Neutrophil (primary cell): ENCODE measurements around the gene TTLL3.

Experiments used
- H3K27ac ChIP-seq: fragments of 200-600 bp; sonication (generic); 2 replicates; pipeline ENCODE4 v1.5.1; 2016; ENCODE audit warnings: mild to moderate bottlenecking, moderate library complexity
- H3K27me3 ChIP-seq: fragments of 200-600 bp; sonication (generic); 2 replicates; pipeline ENCODE4 v1.6.0; 2016; ENCODE audit warnings: mild to moderate bottlenecking
- H3K36me3 ChIP-seq: fragments of 200-600 bp; sonication (generic); 2 replicates; pipeline ENCODE4 v1.5.1; 2017
- H3K4me1 ChIP-seq, 2 experiments: fragments of 200-600 bp in 1 of 2; sonication (generic) in 1 of 2; 1 replicate in 1 of 2; 2 replicates in 1 of 2; pipeline versions ENCODE4 v1.5.1 to v1.6.1; 2013 to 2016; ENCODE audit warnings: low read depth in 1 of 2, low read length in 1 of 2, mild to moderate bottlenecking in 1 of 2, moderate library complexity in 1 of 2; ENCODE audit not compliant: control insufficient read depth in 1 of 2, insufficient read depth in 1 of 2
- H3K4me3 ChIP-seq, 2 experiments: fragments of 200-600 bp in 1 of 2; sonication (generic) in 1 of 2; 1 replicate in 1 of 2; 2 replicates in 1 of 2; pipeline ENCODE4 v1.5.1; 2013 to 2016; ENCODE audit warnings: low read depth in 1 of 2, low read length in 1 of 2, mild to moderate bottlenecking in 1 of 2, moderate library complexity in 1 of 2
- H3K9me3 ChIP-seq: fragments of 200-600 bp; sonication (generic); 2 replicates; pipeline ENCODE4 v1.5.1; 2016
- CTCF ChIP-seq: fragments of 200-600 bp; sonication (generic); IDR thresholded peaks from 2 replicates; pipeline ENCODE4 v1.5.1; 2016; ENCODE audit warnings: antibody characterized with exemption

Gene TTLL3

DNA sequence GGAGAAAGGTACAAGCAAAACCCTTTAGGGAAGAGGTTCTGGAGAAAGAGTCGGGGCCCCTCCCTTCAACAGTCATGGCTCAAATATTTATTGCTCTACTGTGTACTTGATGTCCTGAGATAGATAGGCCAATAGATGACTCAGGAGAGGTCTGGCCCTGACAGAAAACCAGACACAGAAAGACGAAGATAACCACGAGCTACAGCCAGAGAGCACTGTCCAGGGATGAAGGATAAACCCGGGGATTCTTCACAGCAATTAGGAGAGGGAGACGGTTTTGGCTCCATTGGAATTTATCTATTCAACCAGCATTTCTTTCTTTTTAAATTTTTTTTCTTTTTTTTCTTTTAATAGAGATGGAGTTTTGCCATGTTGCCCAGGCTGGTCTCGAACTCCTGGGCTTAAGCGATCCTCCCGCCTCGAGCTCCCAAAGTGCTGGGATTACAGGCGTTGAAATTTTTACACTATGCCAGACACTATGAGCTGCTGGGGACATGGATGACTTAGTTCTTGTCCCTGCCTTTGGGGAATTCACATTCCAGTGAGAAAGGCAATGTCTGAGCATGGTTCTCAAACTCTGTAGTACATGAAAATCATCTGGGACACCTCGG is 74.6 kb downstream of the TTLL3 start:
- Histone ChIP-seq H3K27me3 (no peaks in the 10 kb centered on the region), H3K4me3 (no peak overlapping the region), H3K4me1 (no peaks in the 10 kb centered on the region), H3K9me3 (no peaks in the 10 kb centered on the region), H3K27ac (no peak overlapping the region), H3K36me3 (no peaks in the 10 kb centered on the region)
- TF ChIP-seq CTCF = no peak
